Activated naive CD4-positive, alpha-beta T cell treated with anti-CD3 and anti-CD28 coated beads, Interleukin-2, amount 10 ng/mL, durations not matched to agents 7 days and 5 days (primary cell): ENCODE measurements around the gene DEPDC4.
A peak's percentile ranks its signal among the peaks of the same experiment; 100 is the strongest.

Experiments used
- CTCF ChIA-PET: fragments of 350-600 bp; sonication (Branson Sonifier 250); formaldehyde crosslinking; loops from one replicate; lab custom pipeline; 2021; ENCODE audit warnings: antibody characterized with exemption; lab: Charles Lee
- DNase-seq: peaks from one replicate; pipeline ENCODE4 v3.0.0-alpha.2; 2020
- H3K27ac Mint-ChIP-seq: one replicate; pipeline ENCODE4 v1.8.0; 2021; ENCODE audit warnings: mild to moderate bottlenecking, moderate library complexity, mixed read lengths
- H3K27me3 Mint-ChIP-seq: one replicate; pipeline ENCODE4 v1.8.0; 2021; ENCODE audit warnings: mild to moderate bottlenecking, mixed read lengths
- H3K36me3 Mint-ChIP-seq: one replicate; pipeline ENCODE4 v1.8.0; 2021; ENCODE audit warnings: mixed read lengths
- H3K4me1 Mint-ChIP-seq: one replicate; pipeline ENCODE4 v1.8.0; 2021; ENCODE audit warnings: mixed read lengths
- H3K4me3 Mint-ChIP-seq: one replicate; pipeline ENCODE4 v1.8.0; 2021; ENCODE audit warnings: mild to moderate bottlenecking, moderate library complexity, mixed read lengths
- H3K9me3 Mint-ChIP-seq: one replicate; pipeline ENCODE4 v1.8.0; 2021; ENCODE audit warnings: mixed read lengths

DEPDC4 gene

DNA sequence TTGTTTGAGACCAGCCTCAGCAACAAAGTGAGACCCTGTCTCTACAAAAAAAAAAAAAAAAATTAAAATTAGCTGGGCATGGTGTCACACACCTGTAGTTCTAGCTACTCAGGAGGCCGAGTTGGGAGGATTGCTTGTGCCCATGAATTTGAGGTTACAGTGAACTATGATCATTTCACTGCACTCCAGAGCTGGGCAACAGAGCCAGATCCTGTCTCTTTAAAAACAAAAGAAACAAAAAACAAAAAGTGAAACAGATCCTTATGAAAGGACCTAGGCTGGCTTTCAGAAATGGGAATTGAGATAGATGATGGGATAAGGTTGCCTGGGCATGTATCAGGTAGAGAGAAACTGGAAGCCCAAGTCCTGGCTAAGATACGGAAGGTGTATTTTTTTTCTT is 52.4 kb downstream of the DEPDC4 start:
- H3K36me3 Mint-ChIP-seq, result peaks cover 30% of the 10 kb centered on the region
- no peaks in the 10 kb centered on the region for H3K27me3 Mint-ChIP-seq
- no peaks in the 10 kb centered on the region for H3K4me1 Mint-ChIP-seq
- H3K4me3 Mint-ChIP-seq, result no peak overlapping the region
- no peak overlapping the region for H3K27ac Mint-ChIP-seq
- H3K9me3 Mint-ChIP-seq, result no peaks in the 10 kb centered on the region
- DNase-seq, result no peak
- CTCF ChIA-PET, result no interaction called here

GRCh38 chr12:100213016-100213891 is 53.6 kb downstream of the DEPDC4 start:
- CTCF ChIA-PET, result no interaction called here
- H3K36me3 Mint-ChIP-seq, result peaks cover 39% of the 10 kb centered on the region
- no peak overlapping the region for H3K4me3 Mint-ChIP-seq

GRCh38 chr12:100211698-100212097 is 55.2 kb downstream of the DEPDC4 start:
- no peaks in the 10 kb centered on the region for H3K27me3 Mint-ChIP-seq
- CTCF ChIA-PET, result interaction anchor here (1.0 kb wide), 1 partner anchor 193 kb away, joined by 4 read pairs; no protein-coding TSS in a partner anchor
- no peak overlapping the region for H3K4me3 Mint-ChIP-seq
- H3K9me3 Mint-ChIP-seq, result no peaks in the 10 kb centered on the region
- no peaks in the 10 kb centered on the region for H3K4me1 Mint-ChIP-seq
- H3K36me3 Mint-ChIP-seq, result peaks cover 39% of the 10 kb centered on the region
- no peak overlapping the region for H3K27ac Mint-ChIP-seq
- DNase-seq, result no peak

More at GRCh38 chr12:100213016-100213891, 53.6 kb downstream of the DEPDC4 start:
- Mint-ChIP-seq H3K27ac (no peak overlapping the region), H3K9me3 (no peaks in the 10 kb centered on the region), H3K27me3 (no peaks in the 10 kb centered on the region), H3K4me1 (no peaks in the 10 kb centered on the region)
- DNase-seq, result no peak

- CTCF ChIA-PET, result no interaction called here
- no peak for DNase-seq
- Mint-ChIP-seq H3K27me3 (no peaks in the 10 kb centered on the region), H3K36me3 (peaks cover 29% of the 10 kb centered on the region), H3K9me3 (no peaks in the 10 kb centered on the region), H3K4me3 (no peak overlapping the region), H3K27ac (no peak overlapping the region), H3K4me1 (no peaks in the 10 kb centered on the region)
These were observed 58.0 kb downstream of the DEPDC4 start for GRCh38 chr12:100208834-100209233.

DNA sequence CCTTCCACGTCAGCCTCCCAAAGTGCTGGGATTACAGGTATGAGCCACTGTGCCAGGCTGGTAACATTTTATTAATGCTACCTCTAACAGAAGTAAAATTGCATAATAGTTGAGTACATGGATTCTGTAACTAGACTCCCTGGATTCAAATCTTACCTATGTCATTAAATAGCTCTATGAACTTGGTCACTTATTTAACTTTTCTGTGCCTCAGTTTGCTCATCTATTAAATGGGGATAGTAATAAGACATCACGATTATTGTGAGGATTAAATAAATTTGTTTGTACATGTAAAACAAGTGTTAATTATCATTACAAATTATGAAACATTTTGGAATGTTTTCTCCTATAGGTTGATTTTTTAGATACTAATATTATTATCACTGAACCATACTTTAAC is 59.6 kb downstream of the DEPDC4 start:
- Mint-ChIP-seq H3K4me1 (peaks cover 8% of the 10 kb centered on the region), H3K36me3 (peaks cover 25% of the 10 kb centered on the region), H3K27ac (no peak overlapping the region), H3K9me3 (no peaks in the 10 kb centered on the region), H3K4me3 (no peak overlapping the region), H3K27me3 (no peaks in the 10 kb centered on the region)
- CTCF ChIA-PET, result no interaction called here
- DNase-seq, result no peak

DNA sequence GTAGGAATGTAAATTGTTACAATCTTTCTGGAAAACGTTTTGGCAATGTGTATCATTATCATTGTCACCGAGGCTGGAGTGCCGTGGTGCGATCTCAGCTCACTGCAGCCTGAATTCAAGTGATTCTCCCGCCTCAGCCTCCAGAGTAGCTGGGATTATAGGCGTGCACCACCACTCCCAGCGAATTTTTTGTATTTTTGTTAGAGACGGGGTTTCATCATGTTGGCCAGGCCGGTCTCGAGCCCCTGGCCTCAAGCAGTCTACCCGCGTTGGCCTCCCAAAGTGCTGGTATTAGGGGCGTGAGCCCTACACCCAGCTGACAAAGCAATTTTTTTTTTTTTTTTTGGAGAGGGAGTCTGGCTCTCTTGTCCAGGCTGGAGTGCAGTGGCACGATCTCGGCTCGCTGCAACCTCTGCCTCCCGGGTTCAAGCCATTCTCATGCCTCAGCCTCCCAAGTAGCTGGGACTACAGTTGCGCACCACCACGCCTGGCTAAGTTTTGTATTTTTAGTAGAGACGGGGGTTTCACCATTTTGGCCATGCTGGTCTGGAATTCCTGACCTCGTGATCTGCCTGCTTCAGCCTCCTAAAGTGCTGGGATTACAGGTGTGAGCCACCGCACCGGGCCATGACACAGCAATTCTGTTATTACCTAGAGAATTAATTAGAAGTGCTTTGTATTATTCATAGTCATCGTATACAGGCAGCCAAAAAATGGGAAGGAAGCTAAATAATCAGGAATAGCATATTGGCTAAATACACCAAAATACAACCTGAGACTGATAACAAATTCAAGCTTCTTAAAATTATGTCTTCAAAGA is 65.1 kb downstream of the DEPDC4 start:
- Mint-ChIP-seq H3K27me3 (no peaks in the 10 kb centered on the region), H3K36me3 (peaks cover 4% of the 10 kb centered on the region), H3K27ac (peak overlapping the region; percentile 100), H3K9me3 (no peaks in the 10 kb centered on the region), H3K4me3 (peak overlapping the region; percentile 87), H3K4me1 (peaks cover 42% of the 10 kb centered on the region)
- CTCF ChIA-PET, result interaction anchor here (1.3 kb wide), 1 partner anchor 62 kb away, joined by 3 read pairs; no protein-coding TSS in a partner anchor
- DNase-seq, result no peak

DNA sequence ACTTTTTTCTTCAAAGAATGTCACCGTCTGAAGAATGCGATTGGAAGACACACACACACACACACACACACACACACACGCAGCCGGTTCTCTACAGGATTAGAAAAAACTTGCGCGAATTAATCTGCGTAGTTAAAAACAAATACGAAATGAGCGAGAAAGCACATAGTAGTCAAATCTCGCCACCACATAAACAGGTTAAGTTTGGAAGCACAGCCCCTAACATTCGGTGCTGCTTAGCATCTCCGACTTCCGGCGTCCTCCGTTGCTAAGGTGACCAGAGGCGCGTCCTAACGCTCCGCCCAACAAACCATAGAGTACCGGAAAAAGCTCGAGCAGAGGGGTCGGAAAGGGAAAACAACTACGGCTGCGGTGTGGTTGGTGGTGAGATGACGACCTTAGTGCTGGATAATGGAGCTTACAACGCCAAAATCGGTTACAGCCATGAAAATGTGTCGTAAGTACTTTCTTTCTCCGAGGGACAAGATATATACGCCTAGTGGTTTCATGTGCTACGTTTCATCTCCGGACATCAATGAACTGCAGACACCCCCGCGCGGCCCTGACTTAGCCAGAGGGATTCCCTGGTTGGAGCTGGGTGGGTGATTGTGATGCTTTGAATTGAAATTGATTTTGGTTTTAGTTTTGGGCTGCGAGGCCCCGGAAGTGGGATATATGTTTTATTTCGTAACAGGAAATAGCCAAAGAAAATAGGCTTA is 66.3 kb downstream of the DEPDC4 start, which contains the start of gene ACTR6:
Gene ACTR6 (plus strand): TSS at position 353 of the 719 bp plus-strand sequence. CDS start 37 bp downstream, at position 390.
- Mint-ChIP-seq H3K4me1 (peaks cover 42% of the 10 kb centered on the region), H3K36me3 (peaks cover 4% of the 10 kb centered on the region), H3K27ac (peak within 1 kb of the TSS; percentile 100), H3K4me3 (peak within 1 kb of the TSS; percentile 87), H3K27me3 (no peaks in the 10 kb centered on the region), H3K9me3 (no peaks in the 10 kb centered on the region)
- CTCF ChIA-PET, result no interaction called here
- DNase-seq, result peak; percentile 98

DNA sequence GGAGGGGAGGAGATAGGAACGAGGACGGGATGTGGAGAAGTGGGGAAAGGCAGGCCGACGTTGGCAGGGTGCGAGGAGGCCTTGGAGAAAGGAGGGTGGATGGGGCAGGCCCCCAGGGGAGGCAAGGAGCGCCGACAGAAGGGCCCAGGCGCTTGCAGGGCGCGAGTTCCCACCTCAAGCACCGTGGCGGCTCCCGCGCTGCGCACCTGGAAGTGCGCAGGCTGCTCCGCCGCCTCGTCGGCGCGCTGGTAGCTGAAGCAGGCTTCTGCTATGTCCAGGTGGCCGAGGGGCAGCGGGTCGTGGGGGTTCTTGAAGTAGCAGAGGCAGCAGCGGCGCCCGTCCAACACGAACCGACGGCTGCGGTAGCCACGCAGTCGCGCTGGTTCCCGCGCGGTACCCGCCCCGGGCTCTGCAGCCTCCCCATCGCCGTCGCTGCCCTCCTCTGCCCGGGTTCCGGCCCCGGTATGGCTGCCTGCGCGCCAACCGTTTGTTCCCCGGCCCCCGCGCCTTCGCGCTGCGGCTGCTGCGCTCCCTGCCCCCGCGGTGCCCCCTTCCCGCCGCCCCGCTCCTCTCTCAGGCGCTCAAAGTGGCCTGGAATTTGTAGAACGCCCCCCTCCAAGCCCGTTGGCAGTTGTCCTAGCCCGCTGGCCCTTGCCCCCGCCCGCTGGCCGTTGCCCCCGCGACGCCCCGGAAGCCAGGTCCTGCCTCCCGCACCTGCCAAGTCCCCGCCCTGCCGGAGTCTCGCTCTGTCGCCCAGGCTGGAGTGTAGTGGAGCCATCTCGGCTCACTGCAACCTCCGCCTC is 67.3 kb downstream of the DEPDC4 start:
- peaks cover 12% of the 10 kb centered on the region for H3K36me3 Mint-ChIP-seq
- CTCF ChIA-PET, result no interaction called here

DNA sequence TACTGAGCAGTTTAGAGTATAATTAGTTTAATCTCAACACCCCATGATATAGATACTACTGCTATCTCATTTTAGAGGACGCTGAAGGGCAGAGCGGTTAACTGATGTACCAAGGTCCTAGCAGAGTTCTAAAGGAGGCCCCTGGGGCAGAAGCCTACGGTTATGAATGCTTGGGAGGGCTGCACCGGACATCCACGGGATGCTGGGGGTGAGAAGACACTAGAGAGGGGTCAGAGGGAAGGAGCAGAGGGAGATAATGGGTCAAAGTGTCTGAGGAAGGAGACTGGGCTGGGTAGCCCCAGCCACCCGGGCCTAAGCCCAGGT is 67.9 kb downstream of the DEPDC4 start:
- Mint-ChIP-seq H3K9me3 (no peaks in the 10 kb centered on the region), H3K36me3 (peaks cover 15% of the 10 kb centered on the region), H3K4me3 (peak overlapping the region; percentile 87), H3K27ac (peak overlapping the region; percentile 100), H3K27me3 (no peaks in the 10 kb centered on the region), H3K4me1 (peaks cover 42% of the 10 kb centered on the region)
- DNase-seq, result no peak
- CTCF ChIA-PET, result interaction anchor here (1.1 kb wide), 1 partner anchor 44 kb away, joined by 3 read pairs; no protein-coding TSS in a partner anchor

More for the DNA sequence above, 67.3 kb downstream of the DEPDC4 start:
- Mint-ChIP-seq H3K27me3 (no peaks in the 10 kb centered on the region), H3K4me3 (peak overlapping the region; percentile 87), H3K4me1 (peaks cover 42% of the 10 kb centered on the region), H3K27ac (peak overlapping the region; percentile 100), H3K9me3 (no peaks in the 10 kb centered on the region)
- peak; percentile 90 for DNase-seq

- H3K27me3 Mint-ChIP-seq, result no peaks in the 10 kb centered on the region
- H3K4me3 Mint-ChIP-seq, result no peak overlapping the region
- H3K36me3 Mint-ChIP-seq, result peaks cover 15% of the 10 kb centered on the region
- H3K4me1 Mint-ChIP-seq, result peaks cover 36% of the 10 kb centered on the region
- H3K27ac Mint-ChIP-seq, result no peak overlapping the region
- DNase-seq, result no peak
- H3K9me3 Mint-ChIP-seq, result no peaks in the 10 kb centered on the region
- CTCF ChIA-PET, result no interaction called here
These were observed 69.4 kb downstream of the DEPDC4 start for GRCh38 chr12:100197486-100197885.

DNA sequence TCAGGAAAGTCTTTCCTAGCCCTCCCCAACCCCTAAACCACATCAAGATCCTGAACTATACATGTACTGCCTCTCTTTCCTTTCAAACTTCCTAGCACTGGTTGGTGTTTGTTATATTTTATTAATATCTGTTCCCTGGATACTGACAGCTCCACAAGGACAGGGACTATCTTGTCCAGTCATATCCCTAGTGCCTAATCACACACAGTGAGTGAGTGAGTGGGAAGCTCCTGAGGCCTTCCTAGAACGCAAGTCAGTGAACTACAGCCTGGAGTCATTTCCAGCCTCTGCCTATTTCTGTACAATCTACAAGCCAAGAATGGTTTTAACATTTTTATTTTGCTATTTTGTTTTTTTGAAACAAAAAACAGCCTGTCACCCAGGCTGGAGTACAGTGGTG is 73.8 kb downstream of the DEPDC4 start:
- CTCF ChIA-PET, result interaction anchor here (1.5 to 1.6 kb wide), 2 partner anchors 39 kb away, joined by 3 read pairs; no protein-coding TSS in a partner anchor
- H3K9me3 Mint-ChIP-seq, result no peaks in the 10 kb centered on the region
- DNase-seq, result no peak
- peaks cover 12% of the 10 kb centered on the region for H3K4me1 Mint-ChIP-seq
- no peak overlapping the region for H3K27ac Mint-ChIP-seq
- peaks cover 37% of the 10 kb centered on the region for H3K36me3 Mint-ChIP-seq
- H3K4me3 Mint-ChIP-seq, result no peak overlapping the region
- H3K27me3 Mint-ChIP-seq, result no peaks in the 10 kb centered on the region
